Measurements from ENCODE around the gene BCL2. TPM values are rescaled to one million over a fixed set of nuclear protein-coding genes. Genes with fewer than 3 reads are reported as not detected.

Gene BCL2
- total RNA-seq, 1 donor from 2014 or later = 17.3 TPM

DNA sequence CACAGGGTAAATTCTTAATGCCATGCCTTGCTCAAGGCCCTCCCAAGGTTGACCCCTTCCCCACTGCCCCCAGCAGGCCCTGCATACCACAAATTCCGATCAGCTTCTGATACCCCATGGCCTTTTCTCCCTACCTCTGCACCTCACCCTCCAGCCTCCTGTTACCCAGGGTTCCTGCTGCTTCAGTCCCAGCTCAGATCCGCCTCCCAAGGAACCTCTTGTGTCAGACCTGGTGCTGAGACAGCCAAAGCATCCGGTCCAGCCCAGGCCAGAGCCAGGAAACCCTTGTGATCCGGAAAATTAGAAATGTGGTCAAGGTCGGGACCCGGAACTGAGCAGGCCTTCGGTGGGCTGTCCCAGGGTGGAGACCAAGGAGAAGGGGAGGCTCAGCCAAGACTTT is 231.3 kb downstream of the BCL2 start:
- TF ChIP-seq CTCF (IDR thresholded peaks at IDR 0.05) = no peak
- Histone ChIP-seq H3K27me3 (no peaks in the 10 kb centered on the region), H3K36me3 (no peaks in the 10 kb centered on the region), H3K27ac (no peak overlapping the region), H3K4me3 (no peak overlapping the region), H3K4me1 (no peaks in the 10 kb centered on the region), H3K9me3 (no peaks in the 10 kb centered on the region)
- intact Hi-C loops (cut with DNase I) = no loop called here
- DNase-seq (no peak), ATAC-seq (no peak)

GRCh38 chr18:63087421-63088230 is 231.9 kb downstream of the BCL2 start:
- Histone ChIP-seq H3K4me3 (no peak overlapping the region), H3K27ac (no peak overlapping the region), H3K9me3 (no peaks in the 10 kb centered on the region), H3K27me3 (no peaks in the 10 kb centered on the region), H3K36me3 (no peaks in the 10 kb centered on the region), H3K4me1 (no peaks in the 10 kb centered on the region)
- ATAC-seq (no peak), DNase-seq (no peak)
- no peak for TF ChIP-seq CTCF (IDR thresholded peaks at IDR 0.05)
- intact Hi-C loops (cut with DNase I) = no loop called here

- Histone ChIP-seq H3K27me3 (no peaks in the 10 kb centered on the region), H3K4me3 (no peak overlapping the region), H3K4me1 (no peaks in the 10 kb centered on the region), H3K36me3 (no peaks in the 10 kb centered on the region), H3K27ac (no peak overlapping the region), H3K9me3 (no peaks in the 10 kb centered on the region)
- no peak for TF ChIP-seq CTCF (IDR thresholded peaks at IDR 0.05)
- ATAC-seq (no peak), DNase-seq (no peak)
- intact Hi-C loops (cut with DNase I) = no loop called here
Observed at GRCh38 chr18:63085611-63086010, 234.0 kb downstream of the BCL2 start.

- ATAC-seq = no peak
- Histone ChIP-seq H3K9me3 (no peaks in the 10 kb centered on the region), H3K4me3 (no peak overlapping the region), H3K27me3 (no peaks in the 10 kb centered on the region), H3K36me3 (no peaks in the 10 kb centered on the region), H3K27ac (no peak overlapping the region), H3K4me1 (no peaks in the 10 kb centered on the region)
- no peak for DNase-seq
- intact Hi-C loops (cut with DNase I) = no loop called here
- TF ChIP-seq CTCF (IDR thresholded peaks at IDR 0.05) = no peak
Observed at GRCh38 chr18:63084219-63084618, 235.3 kb downstream of the BCL2 start.

- ATAC-seq (no peak), DNase-seq (no peak)
- Histone ChIP-seq H3K27me3 (no peaks in the 10 kb centered on the region), H3K4me1 (no peaks in the 10 kb centered on the region), H3K27ac (no peak overlapping the region), H3K9me3 (no peaks in the 10 kb centered on the region), H3K36me3 (no peaks in the 10 kb centered on the region), H3K4me3 (no peak overlapping the region)
- intact Hi-C loops (cut with DNase I) = no loop called here
- no peak for TF ChIP-seq CTCF (IDR thresholded peaks at IDR 0.05)
Observed at GRCh38 chr18:63083555-63083954, 236.0 kb downstream of the BCL2 start.
